ENCODE results near the gene SLC7A7. TPM values are rescaled to one million over a fixed set of nuclear protein-coding genes. Genes with fewer than 3 reads are reported as not detected.
A peak's percentile ranks its signal among the peaks of the same experiment; 100 is the strongest.

The SLC7A7 gene
- total and polyA plus RNA-seq, 2 of the 13 experiments (the other 11 are each of a cell fraction or from before 2014, with no cell fraction given), result 0.13 to 0.63 TPM

- Histone ChIP-seq H3K4me3 (replicated peaks in 1 of 3; ENCODE audit: insufficient read depth in 1 of 3, low read depth in 2 of 3, low read length in 3 of 3) (peak within 1 kb of the TSS; percentile 74 to 97 (median 88)), H3K4me2 (ENCODE audit: low read depth, low read length) (peak within 1 kb of the TSS; percentile 87), H2AFZ (ENCODE audit: low read length) (peak within 1 kb of the TSS; percentile 98), H3K9ac (ENCODE audit: insufficient read depth, low read depth, low read length) (peak within 1 kb of the TSS; percentile 90), H3K9me3 (ENCODE audit: low read length) (no peaks in the 10 kb centered on the region), H3K4me1 (ENCODE audit: insufficient read depth, low read length) (peaks cover 24% of the 10 kb centered on the region), H3K79me2 (ENCODE audit: insufficient read depth, low read length) (peaks cover 16% of the 10 kb centered on the region), H3K36me3 (replicated peaks in 1 of 2; ENCODE audit: control insufficient read depth in 1 of 2, insufficient read depth in 2 of 2, low read length in 2 of 2) (peaks cover 9 to 17% of the 10 kb centered on the region in 2 experiments), H3K27ac (ENCODE audit: extremely low read length, insufficient read depth, low read length) (peak within 1 kb of the TSS; percentile 65), H4K20me1 (ENCODE audit: insufficient read depth, low read length) (no peaks in the 10 kb centered on the region), H3K27me3 (ENCODE audit: control insufficient read depth in 1 of 2, insufficient read depth in 2 of 2, low read length in 2 of 2) (no peaks in the 10 kb centered on the region; a peak in 1 of 5 replicates)
- intact Hi-C loops (cut with micrococcal nuclease; ENCODE audit: unreplicated experiment), result loop anchor here (2.0 kb wide), 1 partner anchor 53 kb away; no protein-coding TSS in a partner anchor
- POLR2A ChIA-PET, result interaction anchor here (0.6 to 3.7 kb wide), 27 partner anchors 8 to 491 kb away, joined by 3 to 29 read pairs (median 6); partner anchors contain the start of genes ACIN1, AJUBA, C14orf119 and DAD1
- in situ Hi-C loops (cut with HindIII; ENCODE audit: extremely low pct_ligation_motif_present, low pct_unique_long_range_greater_than_20kb), result no loop called here
- no TSS peak for BruUV-seq (replicated peaks)
- DNase-seq (ENCODE audit: low spot score) (peak; percentile 97), FAIRE-seq (peak; percentile 96), ATAC-seq (peak; percentile 94)
- CTCF ChIA-PET (ENCODE audit: low intra/inter-chr PET ratio, low total read pairs), result interaction anchor here (0.9 kb wide), 1 partner anchor 24 kb away, joined by 4 read pairs; no protein-coding TSS in a partner anchor
- under 1% methylated on average over 41 of the region's 41 CpGs for WGBS (ENCODE audit: low lambda C conversion rate)
- TF ChIP-seq ZNF460 (CRISPR knock-in tag; IDR thresholded peaks at IDR 0.05; ENCODE audit: borderline replicate concordance) (no peak), NFE2L1 (CRISPR knock-in tag; IDR thresholded peaks at IDR 0.05; ENCODE audit: borderline replicate concordance) (peak; percentile 55; the same call in 1 of the 2 replicates), ZNF629 (CRISPR knock-in tag; conservative IDR thresholded peaks at IDR 0.05) (no peak), ZSCAN5A (CRISPR knock-in tag; IDR thresholded peaks at IDR 0.05; ENCODE audit: borderline replicate concordance) (no peak), POLR2AphosphoS2 (IDR thresholded peaks at IDR 0.05; ENCODE audit: low read depth, low read length) (no peak), SP1 (IDR thresholded peaks at IDR 0.05) (no peak), SP1 (CRISPR knock-in tag; IDR thresholded peaks at IDR 0.05) (peak; percentile 95), ZNF598 (CRISPR knock-in tag; IDR thresholded peaks at IDR 0.05; ENCODE audit: borderline replicate concordance) (peak; percentile 89), KDM5A (IDR thresholded peaks at IDR 0.05; ENCODE audit: borderline replicate concordance, low read length) (peak; percentile 98), SIX4 (CRISPR knock-in tag; IDR thresholded peaks at IDR 0.05) (peak; percentile 19; the same call in 1 of the 2 replicates), ATF5 (CRISPR knock-in tag; IDR thresholded peaks at IDR 0.05; ENCODE audit: low read depth) (no peak), EEA1 (CRISPR knock-in tag; IDR thresholded peaks at IDR 0.05; ENCODE audit: borderline replicate concordance) (peak; percentile 60; the same call in 1 of the 2 replicates)
- TF ChIP-seq, protein P1, sequence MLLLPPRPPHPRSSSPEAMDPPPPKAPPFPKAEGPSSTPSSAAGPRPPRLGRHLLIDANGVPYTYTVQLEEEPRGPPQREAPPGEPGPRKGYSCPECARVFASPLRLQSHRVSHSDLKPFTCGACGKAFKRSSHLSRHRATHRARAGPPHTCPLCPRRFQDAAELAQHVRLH (CRISPR knock-in tag; IDR thresholded peaks at IDR 0.05; ENCODE audit: borderline replicate concordance, low read depth), result peak; percentile 72; the same call in 1 of the 2 replicates
- TF ChIP-seq, protein P2, sequence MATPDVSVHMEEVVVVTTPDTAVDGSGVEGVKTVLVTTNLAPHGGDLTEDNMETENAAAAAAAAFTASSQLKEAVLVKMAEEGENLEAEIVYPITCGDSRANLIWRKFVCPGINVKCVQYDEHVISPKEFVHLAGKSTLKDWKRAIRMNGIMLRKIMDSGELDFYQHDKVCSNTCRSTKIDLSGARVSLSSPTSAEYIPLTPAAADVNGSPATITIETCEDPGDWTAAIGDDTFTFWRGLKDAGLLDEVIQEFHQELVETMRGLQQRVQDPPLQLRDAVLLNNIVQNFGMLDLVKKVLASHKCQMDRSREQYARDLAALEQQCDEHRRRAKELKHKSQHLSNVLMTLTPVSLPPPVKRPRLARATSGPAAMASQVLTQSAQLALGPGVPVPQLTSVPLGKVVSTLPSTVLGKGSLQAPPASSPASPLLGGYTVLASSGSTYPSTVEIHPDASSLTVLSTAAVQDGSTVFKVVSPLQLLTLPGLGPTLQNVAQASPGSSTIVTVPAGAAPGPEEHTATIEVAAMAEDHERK (CRISPR knock-in tag; IDR thresholded peaks at IDR 0.05; ENCODE audit: low read depth), result peak; percentile 63; the same call in 1 of the 2 replicates
- TF ChIP-seq, protein P3, sequence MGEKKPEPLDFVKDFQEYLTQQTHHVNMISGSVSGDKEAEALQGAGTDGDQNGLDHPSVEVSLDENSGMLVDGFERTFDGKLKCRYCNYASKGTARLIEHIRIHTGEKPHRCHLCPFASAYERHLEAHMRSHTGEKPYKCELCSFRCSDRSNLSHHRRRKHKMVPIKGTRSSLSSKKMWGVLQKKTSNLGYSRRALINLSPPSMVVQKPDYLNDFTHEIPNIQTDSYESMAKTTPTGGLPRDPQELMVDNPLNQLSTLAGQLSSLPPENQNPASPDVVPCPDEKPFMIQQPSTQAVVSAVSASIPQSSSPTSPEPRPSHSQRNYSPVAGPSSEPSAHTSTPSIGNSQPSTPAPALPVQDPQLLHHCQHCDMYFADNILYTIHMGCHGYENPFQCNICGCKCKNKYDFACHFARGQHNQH (CRISPR knock-in tag; IDR thresholded peaks at IDR 0.05), result peak; percentile 80; the same call in 1 of the 2 replicates
Measured at GRCh38 chr14:22829661-22830442, 14.6 kb upstream of the SLC7A7 start, which contains the start of gene MRPL52. Gene MRPL52 (plus strand): TSS chr14:22829887. CDS start chr14:22829913, 26 bp downstream.

All from HepG2 (cell line).